OCI-LY3 (cell line): ENCODE measurements around the gene RAB38.
A peak's percentile ranks its signal among the peaks of the same experiment; 100 is the strongest.

Experiments
- H2AFZ ChIP-seq: fragments of 200-600, 300-600 bp; shearing (Covaris generic); 2 replicates; pipeline ENCODE4 v1.6.0; 2014; ENCODE audit warnings: antibody characterized with exemption, low read depth, low read length
- H3K27ac ChIP-seq: fragments of 200-600, 300-600 bp; sonication (generic); 2 replicates; pipeline ENCODE4 v1.5.1; 2014; ENCODE audit warnings: mild to moderate bottlenecking, low read length, moderate library complexity, mixed read lengths
- H3K27me3 ChIP-seq: fragments of 200-600, 300-600 bp; sonication (generic); 2 replicates; pipeline ENCODE4 v1.6.1; 2014; ENCODE audit warnings: low read depth, low read length, mixed read lengths
- H3K36me3 ChIP-seq: fragments of 200-600, 300-600 bp; sonication (generic); replicated peaks from 2 replicates; pipeline ENCODE3; 2014; ENCODE audit warnings: low read depth, low read length, mixed read lengths
- H3K4me1 ChIP-seq: fragments of 300-600, 200-600 bp; sonication (generic); 2 replicates; pipeline ENCODE4 v1.6.1; 2014; ENCODE audit warnings: low read length, mixed read lengths
- H3K4me2 ChIP-seq: fragments of 200-600, 300-600 bp; sonication (generic); 2 replicates; pipeline ENCODE4 v1.6.1; 2014; ENCODE audit warnings: low read length, mixed read lengths
- H3K4me3 ChIP-seq: fragments of 300-600, 200-600 bp; sonication (generic); 2 replicates; pipeline ENCODE4 v1.5.1; 2014; ENCODE audit warnings: antibody characterized with exemption, mild to moderate bottlenecking, low read length, moderate library complexity
- H3K79me2 ChIP-seq: fragments of 300-600, 200-600 bp; shearing (Covaris generic); 2 replicates; pipeline ENCODE4 v1.6.1; 2014; ENCODE audit warnings: mild to moderate bottlenecking, low read length, mixed read lengths
- H3K9ac ChIP-seq: fragments of 300-600, 200-600 bp; shearing (Covaris generic); 2 replicates; pipeline ENCODE4 v1.6.0; 2014; ENCODE audit warnings: mild to moderate bottlenecking, low read length, moderate library complexity
- H3K9me3 ChIP-seq: fragments of 200-600, 300-600 bp; shearing (Covaris generic); 2 replicates; pipeline ENCODE4 v1.6.1; 2014; ENCODE audit warnings: low read length, mixed read lengths; ENCODE audit not compliant: insufficient read depth
- H4K20me1 ChIP-seq: fragments of 200-600, 300-600 bp; sonication (generic); 2 replicates; pipeline ENCODE4 v1.6.1; 2016; ENCODE audit warnings: low read length, mixed read lengths; ENCODE audit not compliant: insufficient read depth
- CTCF ChIP-seq: fragments of 200-600, 300-600 bp; sonication (generic); IDR thresholded peaks from 2 replicates; pipeline ENCODE4 v1.5.1; 2014; ENCODE audit warnings: antibody characterized with exemption, low read length, low read depth
- EZH2phosphoT487 ChIP-seq: fragments of 200-600 bp; shearing (Covaris generic); IDR thresholded peaks from 2 replicates; pipeline ENCODE4 v1.6.1; 2018; ENCODE audit warnings: antibody characterized with exemption, mixed run types, low read depth

RAB38 gene

DNA sequence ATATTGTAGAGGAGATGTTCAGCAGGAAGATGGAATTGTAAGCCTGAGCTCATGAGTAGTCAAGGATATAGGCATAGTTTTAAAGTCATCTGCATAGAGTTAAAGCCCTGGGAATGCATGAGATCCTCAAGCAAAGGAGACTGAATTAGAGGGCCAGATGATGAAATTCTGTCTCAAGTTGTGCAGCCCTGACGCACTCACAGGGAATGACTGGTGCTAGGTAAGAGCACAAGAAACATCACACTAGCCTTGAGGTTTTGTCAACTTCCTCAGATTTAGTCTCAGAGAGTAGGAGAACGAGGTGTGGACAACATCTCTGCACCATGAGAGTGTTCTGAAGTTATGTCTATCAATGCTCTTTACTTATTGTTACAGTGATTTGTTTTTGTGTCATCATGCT is 5.8 kb downstream of the RAB38 start:
- TF ChIP-seq EZH2phosphoT487 (no peak), CTCF (no peak)
- no peaks in the 10 kb centered on the region for H3K79me2 ChIP-seq
- no peaks in the 10 kb centered on the region for H3K27me3 ChIP-seq
- no peak overlapping the region for H3K4me3 ChIP-seq
- H3K4me1 ChIP-seq = peaks cover 9% of the 10 kb centered on the region
- no peaks in the 10 kb centered on the region for H3K9me3 ChIP-seq
- H4K20me1 ChIP-seq = no peaks in the 10 kb centered on the region
- no peak overlapping the region for H2AFZ ChIP-seq
- H3K27ac ChIP-seq = no peak overlapping the region
- H3K4me2 ChIP-seq = no peak overlapping the region
- H3K9ac ChIP-seq = no peak overlapping the region
- no peaks in the 10 kb centered on the region for H3K36me3 ChIP-seq

DNA sequence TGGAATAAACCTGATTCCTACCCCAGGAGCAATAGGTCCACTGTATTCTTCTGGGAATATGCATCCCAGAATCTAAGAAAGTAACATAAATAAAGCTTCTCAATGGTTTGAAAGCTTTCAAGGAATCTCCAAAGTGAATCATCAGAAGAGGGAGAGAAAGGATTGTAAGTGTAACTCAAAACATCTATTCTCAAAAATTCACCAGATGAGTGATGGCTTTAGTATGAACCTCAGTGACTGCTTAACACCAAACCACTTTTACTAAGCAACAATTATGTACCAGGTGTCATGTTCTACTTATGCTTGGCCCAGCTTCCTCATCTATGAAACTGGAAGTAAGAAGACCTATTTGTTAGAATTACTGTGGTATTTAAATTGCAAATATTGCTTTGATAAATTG is 7.4 kb downstream of the RAB38 start:
- no peaks in the 10 kb centered on the region for H4K20me1 ChIP-seq
- H3K9ac ChIP-seq = no peak overlapping the region
- peaks cover 15% of the 10 kb centered on the region for H3K4me1 ChIP-seq
- no peak overlapping the region for H3K27ac ChIP-seq
- no peaks in the 10 kb centered on the region for H3K27me3 ChIP-seq
- H3K36me3 ChIP-seq = no peaks in the 10 kb centered on the region
- no peaks in the 10 kb centered on the region for H3K9me3 ChIP-seq
- no peak overlapping the region for H3K4me2 ChIP-seq
- no peak overlapping the region for H3K4me3 ChIP-seq
- H3K79me2 ChIP-seq = no peaks in the 10 kb centered on the region
- TF ChIP-seq CTCF = no peak
- TF ChIP-seq EZH2phosphoT487 = no peak
- H2AFZ ChIP-seq = no peak overlapping the region

- Histone ChIP-seq H3K9ac (no peak overlapping the region), H3K36me3 (no peaks in the 10 kb centered on the region), H3K27me3 (no peaks in the 10 kb centered on the region), H4K20me1 (no peaks in the 10 kb centered on the region), H3K4me1 (peaks cover 15% of the 10 kb centered on the region), H3K27ac (no peak overlapping the region), H2AFZ (no peak overlapping the region), H3K4me2 (peak overlapping the region; percentile 18; the same call in 1 of the 2 replicates), H3K79me2 (no peaks in the 10 kb centered on the region), H3K4me3 (no peak overlapping the region), H3K9me3 (peaks cover 4% of the 10 kb centered on the region; the same call in 1 of the 2 replicates)
- TF ChIP-seq CTCF (no peak), EZH2phosphoT487 (no peak)
Measured at GRCh38 chr11:88164806-88165585, 10.2 kb downstream of the RAB38 start.

DNA sequence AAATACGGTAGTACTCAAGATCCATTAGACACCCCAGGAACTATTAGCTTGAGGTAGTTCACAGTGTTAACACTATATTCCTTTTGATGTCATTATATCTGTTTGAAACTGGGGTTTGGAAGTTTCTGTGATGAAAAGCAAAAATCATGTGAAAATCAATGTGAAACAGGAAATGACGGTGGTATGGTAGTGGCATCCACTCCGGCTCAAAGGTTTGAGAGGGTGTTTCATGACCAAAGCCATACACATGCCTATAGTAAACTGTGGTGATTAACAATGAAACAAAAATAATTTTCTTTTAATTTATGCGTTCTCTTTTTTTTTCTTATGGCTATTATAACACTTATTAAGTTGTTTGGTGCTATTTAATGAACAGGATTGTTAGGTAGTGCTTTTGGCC is 10.9 kb downstream of the RAB38 start:
- H3K4me3 ChIP-seq = no peak overlapping the region
- no peaks in the 10 kb centered on the region for H3K36me3 ChIP-seq
- peak overlapping the region; percentile 18 for H3K4me2 ChIP-seq
- peaks cover 5% of the 10 kb centered on the region; the same call in 1 of the 2 replicates for H3K9me3 ChIP-seq
- no peak overlapping the region for H2AFZ ChIP-seq
- no peak overlapping the region for H3K27ac ChIP-seq
- TF ChIP-seq EZH2phosphoT487 (no peak), CTCF (no peak)
- H3K9ac ChIP-seq = no peak overlapping the region
- no peaks in the 10 kb centered on the region for H4K20me1 ChIP-seq
- no peaks in the 10 kb centered on the region for H3K79me2 ChIP-seq
- H3K4me1 ChIP-seq = peaks cover 15% of the 10 kb centered on the region
- no peaks in the 10 kb centered on the region for H3K27me3 ChIP-seq
